RWPE2 (cell line): Measurements from ENCODE around the gene C3orf22.

ENCODE experiments used
- ATAC-seq: fragments of 200-7000 bp; cut with Tn5 transposase; 3 replicates; pipeline ENCODE4 v1.9.1; 2021; ENCODE audit warnings: low read depth
- DNase-seq: peaks from one replicate; pipeline ENCODE4 v3.0.0-alpha.2; 2020; ENCODE audit warnings: low spot score
- H3K27ac ChIP-seq: fragments of 450-650 bp; 2 replicates; pipeline ENCODE4 v1.5.1; 2017; ENCODE audit warnings: mild to moderate bottlenecking; ENCODE audit not compliant: poor library complexity, severe bottlenecking
- H3K27me3 ChIP-seq: fragments of 250-450 bp; sonication (Bioruptor Pico); 2 replicates; pipeline ENCODE4 v1.5.1; 2021; ENCODE audit warnings: mild to moderate bottlenecking, moderate library complexity; ENCODE audit not compliant: insufficient read depth, poor library complexity, severe bottlenecking
- H3K36me3 ChIP-seq: fragments of 250-450 bp; sonication (Bioruptor Pico); 2 replicates; pipeline ENCODE4 v1.5.1; 2020; ENCODE audit warnings: low read depth, mild to moderate bottlenecking, moderate library complexity
- H3K4me1 ChIP-seq: fragments of 250-450 bp; sonication (Bioruptor Pico); 2 replicates; pipeline ENCODE4 v1.5.1; 2021; ENCODE audit warnings: mild to moderate bottlenecking, moderate library complexity; ENCODE audit not compliant: insufficient read depth, poor library complexity, severe bottlenecking
- H3K4me3 ChIP-seq: fragments of 250-450 bp; sonication (Bioruptor Pico); 2 replicates; pipeline ENCODE4 v1.5.1; 2021; ENCODE audit warnings: mild to moderate bottlenecking, moderate library complexity; ENCODE audit not compliant: severe bottlenecking
- H3K9me3 ChIP-seq: fragments of 250-450 bp; sonication (Bioruptor Pico); 2 replicates; pipeline ENCODE4 v1.5.1; 2021; ENCODE audit warnings: mild to moderate bottlenecking, moderate library complexity; ENCODE audit not compliant: severe bottlenecking
- TF ChIP-seq, protein P1 (sequence below): fragments of 450-650 bp; IDR thresholded peaks from one replicate; pipeline ENCODE4 v1.5.1; 2017; ENCODE audit warnings: mild to moderate bottlenecking, moderate library complexity; ENCODE audit not compliant: poor library complexity, severe bottlenecking

Gene C3orf22

DNA sequence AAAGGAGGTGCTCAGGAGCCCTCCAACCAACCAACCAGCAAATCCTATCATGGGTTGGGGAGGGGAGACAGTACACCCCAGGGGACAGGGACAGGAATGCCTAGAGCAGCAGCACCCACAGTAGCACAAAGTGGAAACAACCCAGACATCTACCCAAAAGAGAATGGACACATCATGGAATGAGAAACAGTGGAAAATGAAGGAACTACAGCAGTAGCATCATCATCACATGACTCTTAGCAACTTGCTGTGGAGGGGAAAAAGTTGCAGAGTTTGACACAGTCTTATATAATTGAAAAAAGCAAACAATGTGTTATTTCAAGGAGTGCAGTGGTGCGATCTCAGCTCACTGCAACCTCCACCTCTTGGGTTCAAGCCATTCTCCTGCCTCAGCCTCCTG lies 11.0 kb downstream of the C3orf22 start:
- Histone ChIP-seq H3K9me3 (no peaks in the 10 kb centered on the region), H3K36me3 (no peaks in the 10 kb centered on the region), H3K4me3 (no peak overlapping the region), H3K4me1 (no peaks in the 10 kb centered on the region), H3K27ac (no peak overlapping the region), H3K27me3 (no peaks in the 10 kb centered on the region)
- DNase-seq = no peak
- TF ChIP-seq, protein P1, sequence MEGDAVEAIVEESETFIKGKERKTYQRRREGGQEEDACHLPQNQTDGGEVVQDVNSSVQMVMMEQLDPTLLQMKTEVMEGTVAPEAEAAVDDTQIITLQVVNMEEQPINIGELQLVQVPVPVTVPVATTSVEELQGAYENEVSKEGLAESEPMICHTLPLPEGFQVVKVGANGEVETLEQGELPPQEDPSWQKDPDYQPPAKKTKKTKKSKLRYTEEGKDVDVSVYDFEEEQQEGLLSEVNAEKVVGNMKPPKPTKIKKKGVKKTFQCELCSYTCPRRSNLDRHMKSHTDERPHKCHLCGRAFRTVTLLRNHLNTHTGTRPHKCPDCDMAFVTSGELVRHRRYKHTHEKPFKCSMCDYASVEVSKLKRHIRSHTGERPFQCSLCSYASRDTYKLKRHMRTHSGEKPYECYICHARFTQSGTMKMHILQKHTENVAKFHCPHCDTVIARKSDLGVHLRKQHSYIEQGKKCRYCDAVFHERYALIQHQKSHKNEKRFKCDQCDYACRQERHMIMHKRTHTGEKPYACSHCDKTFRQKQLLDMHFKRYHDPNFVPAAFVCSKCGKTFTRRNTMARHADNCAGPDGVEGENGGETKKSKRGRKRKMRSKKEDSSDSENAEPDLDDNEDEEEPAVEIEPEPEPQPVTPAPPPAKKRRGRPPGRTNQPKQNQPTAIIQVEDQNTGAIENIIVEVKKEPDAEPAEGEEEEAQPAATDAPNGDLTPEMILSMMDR = no peak
- ATAC-seq = no peak

DNA sequence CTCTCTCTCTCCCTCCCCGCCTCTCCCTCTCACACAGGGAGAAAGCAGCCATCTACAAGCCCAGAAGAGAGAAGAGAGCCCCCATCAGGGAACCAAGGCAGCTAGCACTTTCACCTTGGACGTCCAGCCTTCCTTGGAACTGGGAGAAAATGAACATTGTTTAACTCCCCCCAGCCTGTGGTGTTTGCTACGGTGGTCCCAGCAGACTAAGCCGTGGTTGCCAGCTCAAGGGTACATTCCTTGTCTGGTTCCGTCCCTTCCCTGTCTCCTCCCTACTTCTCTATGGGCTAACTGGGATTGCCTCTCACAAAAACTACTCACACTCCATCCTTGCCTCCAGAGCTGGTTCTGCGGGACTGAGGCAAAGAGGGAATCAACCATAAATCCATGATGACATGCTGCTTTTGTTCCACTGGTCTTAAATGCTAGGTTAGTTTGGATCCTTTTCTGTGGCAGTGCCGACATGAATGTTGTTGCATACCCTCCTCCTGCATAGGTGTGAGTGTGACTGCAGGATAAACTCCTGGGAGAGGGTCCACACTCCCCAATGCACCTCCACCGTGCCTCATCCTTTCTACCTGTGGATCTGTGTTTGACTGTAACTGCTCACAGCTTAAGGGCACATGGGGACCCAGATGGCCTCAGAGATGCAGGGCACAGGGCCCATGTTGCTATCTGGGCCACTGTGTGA lies 12.0 kb downstream of the C3orf22 start:
- H3K27me3 ChIP-seq = peaks cover 6% of the 10 kb centered on the region
- TF ChIP-seq, protein P1 = no peak
- no peak for ATAC-seq
- peak; percentile 19 for DNase-seq
- no peak overlapping the region for H3K4me3 ChIP-seq
- H3K9me3 ChIP-seq = no peaks in the 10 kb centered on the region
- no peaks in the 10 kb centered on the region for H3K36me3 ChIP-seq
- no peaks in the 10 kb centered on the region for H3K4me1 ChIP-seq
- no peak overlapping the region for H3K27ac ChIP-seq

DNA sequence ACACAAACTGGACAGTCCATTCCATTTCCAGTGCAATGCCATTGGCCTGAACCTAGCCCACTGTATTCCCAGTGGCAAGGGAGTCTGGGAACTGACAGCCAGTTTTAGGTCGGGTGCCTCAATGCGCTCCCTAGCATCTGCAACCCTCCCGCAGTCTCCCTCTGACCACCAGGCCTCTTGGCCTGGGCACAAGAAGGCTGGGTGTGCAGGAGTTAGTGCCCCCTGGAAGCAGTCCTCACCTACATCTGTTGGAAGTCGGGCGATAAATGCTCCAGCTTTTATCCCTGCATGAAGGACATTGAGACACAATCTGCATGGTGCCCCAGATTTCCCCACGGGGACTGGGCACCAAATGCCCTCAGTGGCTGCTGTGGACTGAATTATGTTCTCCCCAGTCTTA lies 12.7 kb downstream of the C3orf22 start:
- Histone ChIP-seq H3K27ac (no peak overlapping the region), H3K9me3 (no peaks in the 10 kb centered on the region), H3K4me3 (no peak overlapping the region), H3K4me1 (no peaks in the 10 kb centered on the region), H3K27me3 (peaks cover 12% of the 10 kb centered on the region), H3K36me3 (no peaks in the 10 kb centered on the region)
- no peak for DNase-seq
- ATAC-seq = no peak
- TF ChIP-seq, protein P1 = no peak

DNA sequence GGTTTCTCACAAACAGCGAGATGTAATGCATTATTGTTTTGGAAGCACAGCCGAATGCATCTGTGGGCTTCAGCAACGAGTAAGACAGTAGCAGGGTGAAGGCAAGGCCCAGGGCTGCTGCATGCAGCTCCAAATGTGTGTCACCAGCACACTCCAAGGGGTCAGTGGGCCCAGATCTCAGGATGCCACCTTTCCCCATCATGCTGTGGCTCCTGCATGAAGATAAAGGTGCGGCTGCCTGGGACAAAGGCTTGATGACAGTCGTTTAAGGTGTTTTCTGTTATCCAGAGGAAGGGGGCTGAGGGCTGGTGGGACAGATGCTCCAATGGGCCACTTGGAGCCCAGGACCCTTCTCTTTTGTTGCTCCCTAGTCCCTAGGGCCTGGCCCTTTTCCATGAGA lies 13.2 kb downstream of the C3orf22 start:
- peaks cover 15% of the 10 kb centered on the region for H3K27me3 ChIP-seq
- ATAC-seq (no peak), DNase-seq (peak; percentile 15)
- no peak overlapping the region for H3K27ac ChIP-seq
- peaks cover 4% of the 10 kb centered on the region for H3K4me1 ChIP-seq
- TF ChIP-seq, protein P1 = no peak
- H3K4me3 ChIP-seq = no peak overlapping the region
- H3K9me3 ChIP-seq = no peaks in the 10 kb centered on the region
- no peaks in the 10 kb centered on the region for H3K36me3 ChIP-seq

DNA sequence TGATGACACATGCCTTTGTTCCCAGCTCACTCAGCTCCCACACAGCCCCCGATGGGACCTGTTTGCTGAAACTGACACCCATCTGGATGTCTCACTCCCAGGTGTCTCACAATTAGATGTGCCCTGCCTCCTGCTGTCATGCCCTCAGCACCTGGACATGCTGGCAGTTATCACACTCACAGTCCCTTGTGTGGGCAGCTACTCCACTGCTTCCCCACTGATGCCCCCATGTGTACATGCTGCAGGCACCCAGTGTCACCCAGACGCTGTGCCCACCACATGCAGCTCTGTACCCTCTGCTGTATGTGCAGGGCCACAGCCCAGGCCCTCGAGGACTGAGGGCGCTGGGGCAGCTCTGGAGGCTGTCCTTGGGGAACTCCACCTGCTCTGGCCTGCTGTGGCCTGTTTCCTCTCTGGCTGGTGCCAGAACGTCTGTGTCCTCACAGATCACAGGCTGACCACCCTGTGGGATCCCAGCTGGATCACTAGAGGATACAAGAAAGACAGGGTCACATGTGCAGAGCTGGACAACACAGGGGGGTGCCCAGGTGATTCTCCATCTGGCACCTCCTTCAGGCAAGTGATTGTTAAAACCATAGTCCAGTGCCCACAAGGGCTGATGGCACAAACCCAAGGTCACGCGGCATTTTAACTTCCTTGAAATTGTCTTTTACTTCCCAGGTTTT lies 14.0 kb downstream of the C3orf22 start:
- Histone ChIP-seq H3K9me3 (no peaks in the 10 kb centered on the region), H3K36me3 (no peaks in the 10 kb centered on the region), H3K27ac (no peak overlapping the region), H3K4me3 (no peak overlapping the region), H3K27me3 (peaks cover 15% of the 10 kb centered on the region), H3K4me1 (peaks cover 7% of the 10 kb centered on the region)
- TF ChIP-seq, protein P1 = no peak
- ATAC-seq = no peak
- peak; percentile 19 for DNase-seq
